Measurements from ENCODE around the gene PDE6A. TPM values are rescaled to one million over a fixed set of nuclear protein-coding genes. Genes with fewer than 3 reads are reported as not detected.

The PDE6A gene
- total RNA-seq, 1 experiment from 2014 or later, result not detected

- Histone ChIP-seq H4K91ac (ENCODE audit: insufficient read length, low read depth, low read length) (no peak overlapping the region), H3K23ac (ENCODE audit: insufficient read length, low read depth, low read length) (no peak overlapping the region), H2BK5ac (ENCODE audit: insufficient read length, low read length) (no peak overlapping the region), H4K20me1 (ENCODE audit: control insufficient read depth, insufficient read depth, insufficient read length) (no peaks in the 10 kb centered on the region), H3K4me1 (ENCODE audit: insufficient read depth, low read length) (no peaks in the 10 kb centered on the region), H3K27ac (ENCODE audit: insufficient read length, low read depth, low read length) (no peak overlapping the region), H2AFZ (ENCODE audit: low read length) (no peak overlapping the region), H4K5ac (ENCODE audit: insufficient read length, low read depth, low read length) (no peak overlapping the region), H3K4ac (ENCODE audit: low read depth, low read length) (no peak overlapping the region), H4K8ac (replicated peaks; ENCODE audit: insufficient read length, low read depth, low read length) (no peak overlapping the region), H3K14ac (ENCODE audit: insufficient read depth, low read length) (no peak overlapping the region), H3K27me3 (ENCODE audit: insufficient read depth, low read length) (no peaks in the 10 kb centered on the region), H3K9ac (ENCODE audit: extremely low read depth, insufficient read length, low read length) (no peak overlapping the region), H2BK20ac (ENCODE audit: low read depth, low read length, poor library complexity, severe bottlenecking) (no peak overlapping the region), H3K79me1 (ENCODE audit: insufficient read depth, low read depth, low read length, poor library complexity, severe bottlenecking) (no peaks in the 10 kb centered on the region), H3K23me2 (ENCODE audit: insufficient read length, low read depth, low read length, poor library complexity, severe bottlenecking) (no peaks in the 10 kb centered on the region), H3K56ac (ENCODE audit: insufficient read length, low read depth, low read length) (no peak overlapping the region), H3T11ph (ENCODE audit: low read length) (no peak overlapping the region), H2BK15ac (ENCODE audit: low read depth, low read length) (no peak overlapping the region), H2AK5ac (ENCODE audit: insufficient read length, low read length) (no peak overlapping the region), H2BK12ac (ENCODE audit: insufficient read length, low read depth, low read length) (no peak overlapping the region), H2BK120ac (ENCODE audit: low read depth, low read length, poor library complexity, severe bottlenecking) (no peak overlapping the region), H3K4me2 (ENCODE audit: insufficient read depth, insufficient read length, low read length) (no peak overlapping the region), H3K18ac (ENCODE audit: insufficient read length, low read depth, low read length) (no peak overlapping the region), H3K79me2 (ENCODE audit: insufficient read depth, low read length) (no peaks in the 10 kb centered on the region), H3K9me3 (ENCODE audit: control insufficient read depth, low read depth, low read length) (no peaks in the 10 kb centered on the region)
- Mint-ChIP-seq H3K9me3 (no peaks in the 10 kb centered on the region; a peak in 1 of 5 replicates), H3K27me3 (ENCODE audit: low read depth) (no peaks in the 10 kb centered on the region), H3K4me3 (no peak overlapping the region), H3K27ac (no peak overlapping the region), H3K36me3 (ENCODE audit: insufficient read depth in 1 of 3, low read depth in 3 of 3) (no peaks in the 10 kb centered on the region), H3K4me1 (no peaks in the 10 kb centered on the region)
- WGBS (ENCODE audit: extremely low coverage, insufficient read length, low lambda C conversion rate), result no CpG with 5 or more reads among the region's 2 CpGs
- DNase-seq, result no peak
- no peak for TF ChIP-seq CTCF (conservative IDR thresholded peaks at IDR 0.05)
Observed at GRCh38 chr5:149885513-149885912, 59.1 kb downstream of the PDE6A start.
